Skeletal muscle tissue (tissue), 4 donors: ENCODE measurements around the gene DET1. TPM values are rescaled to one million over a fixed set of nuclear protein-coding genes. Genes with fewer than 3 reads are reported as not detected.

ENCODE experiments used
- H3K27ac ChIP-seq: one replicate; pipeline ENCODE4 v1.7.0; 2013; ENCODE audit warnings: mild to moderate bottlenecking, low read depth, low read length, inconsistent platforms
- H3K27me3 ChIP-seq, 3 donors: one replicate each; pipeline ENCODE4 v1.7.0; 2013; ENCODE audit warnings: low read length in 3 of 3; ENCODE audit not compliant: control insufficient read depth in 3 of 3, insufficient read depth in 3 of 3
- H3K36me3 ChIP-seq, 3 donors: one replicate each; pipeline ENCODE4 v1.7.0; 2013; ENCODE audit warnings: low read length in 3 of 3; ENCODE audit not compliant: control insufficient read depth in 3 of 3, insufficient read depth in 3 of 3
- H3K4me1 ChIP-seq, 3 donors: one replicate each; pipeline ENCODE4 v1.7.0; 2013; ENCODE audit warnings: low read length in 3 of 3, mild to moderate bottlenecking in 3 of 3; ENCODE audit not compliant: control insufficient read depth in 3 of 3, insufficient read depth in 3 of 3
- H3K4me3 ChIP-seq, 3 donors: one replicate each; pipeline ENCODE4 v1.7.0; 2013; ENCODE audit warnings: low read length in 3 of 3
- H3K9ac ChIP-seq, 3 donors: one replicate each; pipeline ENCODE4 v1.7.0; 2013; ENCODE audit warnings: low read length in 3 of 3, mild to moderate bottlenecking in 3 of 3, moderate library complexity in 2 of 3, low read depth in 1 of 3
- H3K9me3 ChIP-seq, 3 donors: one replicate each; pipeline ENCODE4 v1.7.0; 2013; ENCODE audit warnings: low read length in 3 of 3; ENCODE audit not compliant: control insufficient read depth in 3 of 3
- total RNA-seq: library from RNA; depleted of rRNA; stranded (reverse); fragments of >200 nt; gene quantifications from one replicate; pipeline ENCODE4 v1.2.3, GENCODE V29; 2014
- donor health status: Osteomylitis.

Gene DET1
- total RNA-seq, 1 donor from 2014 or later = 11.5 TPM

DNA sequence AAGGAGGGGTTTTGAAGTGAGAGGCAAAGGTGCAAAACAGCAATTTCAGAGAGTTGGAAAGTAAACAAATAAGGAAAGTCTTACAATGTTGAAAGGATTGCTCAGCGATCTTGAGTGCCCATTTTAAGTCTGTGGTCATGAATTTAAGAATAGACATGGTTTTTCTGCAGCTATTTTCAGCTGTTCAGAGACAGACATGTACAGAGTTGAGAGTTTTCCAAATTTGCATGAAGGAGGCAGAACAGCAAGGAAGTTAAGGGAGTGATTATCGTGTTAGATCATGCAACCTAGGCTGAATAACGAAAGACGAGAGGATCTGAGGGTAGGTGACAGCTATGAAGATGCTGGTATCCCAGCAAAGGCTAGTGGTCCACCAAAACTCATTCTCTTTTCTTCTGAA, 37.2 kb downstream of the DET1 start:
- Histone ChIP-seq H3K9me3 (no peaks in the 10 kb centered on the region), H3K4me1 (no peaks in the 10 kb centered on the region), H3K9ac (no peak overlapping the region), H3K27me3 (no peaks in the 10 kb centered on the region), H3K4me3 (no peak overlapping the region), H3K27ac (no peak overlapping the region), H3K36me3 (peaks cover 48 to 64% (median 56%) of the 10 kb centered on the region in 3 donors)

DNA sequence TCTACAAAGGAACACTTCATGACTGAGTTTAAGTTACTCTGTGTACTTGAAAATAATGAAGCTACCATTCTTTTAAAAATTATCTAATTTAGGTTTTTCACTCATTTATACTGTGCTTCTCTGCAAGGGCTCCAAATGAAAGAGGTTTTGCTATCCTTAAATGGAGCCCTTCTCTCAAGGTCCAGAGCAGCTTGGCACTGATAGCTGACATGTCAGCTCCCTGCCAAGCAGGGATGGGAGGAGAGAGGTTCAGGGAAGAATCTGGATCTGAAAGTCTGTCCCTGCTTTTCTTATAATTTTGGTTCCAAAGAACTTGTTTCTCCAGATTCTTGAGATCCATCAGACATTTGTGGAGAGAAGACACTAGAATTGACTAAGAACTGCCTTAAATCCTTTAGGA, 39.9 kb downstream of the DET1 start:
- H3K4me3 ChIP-seq = no peak overlapping the region
- peaks cover 39 to 66% (median 53%) of the 10 kb centered on the region in 3 donors for H3K36me3 ChIP-seq
- H3K27me3 ChIP-seq = no peaks in the 10 kb centered on the region
- no peak overlapping the region for H3K27ac ChIP-seq
- no peak overlapping the region for H3K9ac ChIP-seq
- H3K9me3 ChIP-seq = no peaks in the 10 kb centered on the region
- H3K4me1 ChIP-seq = no peaks in the 10 kb centered on the region

DNA sequence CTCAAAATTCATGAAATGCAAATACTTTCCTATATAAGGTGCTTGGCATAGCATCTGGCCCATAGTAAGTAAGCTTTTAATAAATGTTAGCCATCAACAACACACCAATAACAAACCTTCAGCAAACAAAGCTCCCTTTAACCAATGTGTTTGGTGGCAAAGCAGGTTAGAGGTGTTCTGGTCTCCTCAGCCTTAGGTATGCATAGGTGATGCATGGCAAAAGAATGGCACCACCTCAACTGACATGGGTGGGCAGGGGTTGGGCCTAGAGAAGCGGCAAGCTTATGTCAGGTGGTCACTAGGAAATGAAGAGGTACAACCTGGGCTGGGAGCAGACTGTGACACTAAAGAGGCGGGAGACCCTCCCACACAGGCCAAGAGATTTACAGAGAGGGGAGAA, 40.8 kb downstream of the DET1 start:
- Histone ChIP-seq H3K9me3 (no peaks in the 10 kb centered on the region), H3K27ac (no peak overlapping the region), H3K4me3 (no peak overlapping the region), H3K36me3 (peaks cover 34 to 58% (median 45%) of the 10 kb centered on the region in 3 donors), H3K27me3 (no peaks in the 10 kb centered on the region), H3K4me1 (no peaks in the 10 kb centered on the region), H3K9ac (no peak overlapping the region)

DNA sequence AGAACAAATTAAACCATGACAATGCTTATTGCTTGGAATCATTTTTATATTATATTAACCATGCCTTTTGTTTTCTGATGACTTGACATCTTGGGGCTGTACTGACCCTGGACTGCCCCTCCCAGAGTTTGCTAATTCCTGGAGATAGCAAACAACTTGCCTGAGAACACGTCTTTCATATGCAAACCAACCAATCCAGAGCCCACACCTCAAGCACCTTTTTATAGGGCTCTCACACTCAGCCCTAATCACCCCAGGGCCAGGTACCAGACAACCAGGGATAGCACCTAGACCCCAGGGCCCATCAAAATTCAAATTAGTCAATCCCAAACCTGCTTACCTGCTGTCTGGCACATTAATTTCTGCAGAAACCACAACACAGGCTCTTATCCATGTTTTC, 42.0 kb downstream of the DET1 start:
- no peak overlapping the region for H3K9ac ChIP-seq
- H3K4me1 ChIP-seq = no peaks in the 10 kb centered on the region
- peaks cover 25 to 48% (median 33%) of the 10 kb centered on the region in 3 donors for H3K36me3 ChIP-seq
- H3K9me3 ChIP-seq = no peaks in the 10 kb centered on the region
- H3K27ac ChIP-seq = no peak overlapping the region
- no peak overlapping the region for H3K4me3 ChIP-seq
- H3K27me3 ChIP-seq = no peaks in the 10 kb centered on the region

DNA sequence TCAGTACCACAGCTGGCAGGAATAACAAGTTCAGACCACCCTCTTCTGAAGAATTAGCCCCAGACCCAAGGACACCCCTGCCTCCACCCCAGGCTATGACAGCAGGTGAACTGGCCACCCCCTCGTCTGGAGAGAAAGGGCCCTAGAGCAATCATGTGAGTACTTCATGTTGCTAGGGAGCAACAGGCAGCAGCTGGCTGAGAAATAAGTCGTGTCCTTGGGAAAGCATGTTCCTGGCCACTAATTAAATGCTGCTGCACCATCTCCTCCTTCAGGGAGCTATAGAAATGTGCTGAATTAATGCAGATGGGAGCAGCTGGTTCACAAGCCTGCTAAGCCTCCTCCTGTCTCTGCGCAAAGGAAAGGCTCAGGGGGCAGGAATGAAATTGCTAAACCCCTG, 47.5 kb downstream of the DET1 start:
- Histone ChIP-seq H3K4me3 (no peak overlapping the region), H3K36me3 (peaks cover 16 to 20% (median 19%) of the 10 kb centered on the region in 3 donors), H3K4me1 (no peaks in the 10 kb centered on the region), H3K27me3 (no peaks in the 10 kb centered on the region), H3K9me3 (no peaks in the 10 kb centered on the region), H3K9ac (no peak overlapping the region), H3K27ac (no peak overlapping the region)

DNA sequence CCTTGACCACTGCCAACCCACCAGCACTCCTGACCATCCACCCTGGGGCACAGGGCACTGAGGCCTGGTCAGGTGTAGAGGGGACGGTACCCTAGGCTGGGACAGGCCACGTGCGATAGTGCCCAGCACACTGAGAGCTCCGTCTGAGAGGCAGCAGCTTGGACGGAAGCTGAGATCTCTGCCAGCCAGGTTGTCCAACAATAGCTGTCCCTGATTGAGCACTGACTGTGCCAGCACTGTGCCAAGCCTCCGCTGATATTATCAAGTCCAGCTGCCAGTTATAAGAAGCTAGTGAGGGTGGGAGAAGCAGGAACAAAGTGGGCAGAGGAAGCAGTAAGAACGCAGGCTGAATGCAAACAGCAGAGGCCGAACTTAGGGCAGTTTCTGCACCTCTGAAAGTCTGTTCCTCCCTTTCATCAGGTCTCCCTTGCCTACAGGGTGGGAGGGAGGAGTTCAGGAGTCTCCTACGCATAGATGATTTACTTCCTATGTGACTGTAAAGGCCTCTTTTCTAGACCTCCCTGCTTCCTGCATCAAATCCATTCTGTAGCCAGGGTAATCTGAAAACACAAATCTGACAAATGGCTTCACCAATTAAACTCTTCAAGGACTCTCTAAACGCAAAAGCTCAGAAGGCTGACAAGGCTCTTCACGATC, 49.2 kb downstream of the DET1 start:
- Histone ChIP-seq H3K9ac (no peak overlapping the region), H3K4me3 (no peak overlapping the region), H3K9me3 (no peaks in the 10 kb centered on the region), H3K4me1 (no peaks in the 10 kb centered on the region), H3K27me3 (no peaks in the 10 kb centered on the region), H3K36me3 (peaks cover 14 to 17% (median 14%) of the 10 kb centered on the region in 3 donors), H3K27ac (no peak overlapping the region)

DNA sequence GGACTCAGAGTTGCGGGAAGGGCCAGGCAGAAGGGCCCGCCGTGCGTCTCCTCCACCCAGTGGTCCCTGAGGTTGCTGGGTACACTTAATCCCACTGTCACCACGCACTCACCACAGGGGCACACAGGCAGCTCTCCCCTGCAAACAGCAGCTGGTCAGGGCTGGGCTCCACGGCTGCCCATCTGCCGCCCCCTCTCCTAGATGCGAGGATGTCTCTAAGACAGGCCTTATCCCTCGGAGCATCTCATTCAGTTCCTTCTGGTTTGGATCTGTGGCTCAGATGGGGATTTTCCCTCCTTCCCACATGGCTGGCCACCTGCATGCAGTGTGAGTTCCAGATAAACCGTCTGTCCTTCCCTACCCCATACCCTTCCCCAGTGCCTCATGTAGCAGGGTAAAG, 52.6 kb downstream of the DET1 start:
- no peak overlapping the region for H3K4me3 ChIP-seq
- H3K9me3 ChIP-seq = no peaks in the 10 kb centered on the region
- peaks cover 11 to 17% (median 13%) of the 10 kb centered on the region in 3 donors for H3K36me3 ChIP-seq
- H3K9ac ChIP-seq = no peak overlapping the region
- H3K27ac ChIP-seq = no peak overlapping the region
- H3K4me1 ChIP-seq = no peaks in the 10 kb centered on the region
- H3K27me3 ChIP-seq = no peaks in the 10 kb centered on the region

DNA sequence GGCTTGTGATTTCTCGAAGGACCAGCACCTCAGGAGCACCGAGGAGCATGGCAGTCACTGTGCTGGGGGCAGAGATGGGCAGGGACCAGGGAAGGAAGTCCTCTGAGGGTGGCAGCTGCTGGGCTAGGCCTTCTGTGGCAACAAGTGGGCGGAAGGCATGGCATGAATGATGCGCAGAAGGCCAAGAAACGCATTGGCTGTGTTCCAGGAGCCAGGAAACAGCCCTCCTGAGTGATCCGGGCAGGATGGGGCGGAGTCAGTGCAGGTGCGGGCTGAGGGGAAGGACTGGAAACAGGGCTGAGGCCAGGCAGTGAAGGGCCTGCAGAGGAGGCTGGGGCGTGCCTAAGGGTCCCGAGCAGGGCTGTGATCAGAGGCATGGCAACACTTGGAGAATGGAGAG, 55.3 kb downstream of the DET1 start:
- Histone ChIP-seq H3K4me3 (no peak overlapping the region), H3K9me3 (no peaks in the 10 kb centered on the region), H3K4me1 (no peaks in the 10 kb centered on the region), H3K27me3 (no peaks in the 10 kb centered on the region), H3K9ac (no peak overlapping the region), H3K27ac (no peak overlapping the region), H3K36me3 (peaks cover 7 to 9% (median 8%) of the 10 kb centered on the region in 3 donors)

DNA sequence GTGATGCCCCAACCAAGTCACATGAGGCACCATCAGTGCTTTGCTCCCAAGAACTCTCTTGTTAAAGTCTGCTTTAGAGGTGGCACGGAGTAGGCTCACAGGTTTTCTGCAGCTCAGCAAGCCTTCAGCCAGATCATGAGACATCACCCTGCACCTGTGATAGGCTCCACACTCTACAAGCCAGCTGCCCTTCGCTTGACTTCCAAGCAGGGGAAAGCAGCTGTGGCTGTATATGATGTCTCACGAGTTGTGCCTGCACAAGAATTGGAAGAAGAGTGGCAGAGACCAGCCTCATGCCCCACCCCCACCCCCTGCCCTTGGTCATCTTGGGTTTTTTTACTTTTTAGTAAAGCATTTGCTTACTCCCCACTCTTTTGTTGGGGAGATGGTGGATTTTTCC, 56.4 kb downstream of the DET1 start:
- Histone ChIP-seq H3K27me3 (no peaks in the 10 kb centered on the region), H3K36me3 (peaks cover 0 to 5% (median 4%) of the 10 kb centered on the region in 3 donors), H3K9me3 (no peaks in the 10 kb centered on the region), H3K27ac (no peak overlapping the region), H3K9ac (no peak overlapping the region), H3K4me1 (peaks cover 0 to 3% (median 0%) of the 10 kb centered on the region in 3 donors), H3K4me3 (no peak overlapping the region)

DNA sequence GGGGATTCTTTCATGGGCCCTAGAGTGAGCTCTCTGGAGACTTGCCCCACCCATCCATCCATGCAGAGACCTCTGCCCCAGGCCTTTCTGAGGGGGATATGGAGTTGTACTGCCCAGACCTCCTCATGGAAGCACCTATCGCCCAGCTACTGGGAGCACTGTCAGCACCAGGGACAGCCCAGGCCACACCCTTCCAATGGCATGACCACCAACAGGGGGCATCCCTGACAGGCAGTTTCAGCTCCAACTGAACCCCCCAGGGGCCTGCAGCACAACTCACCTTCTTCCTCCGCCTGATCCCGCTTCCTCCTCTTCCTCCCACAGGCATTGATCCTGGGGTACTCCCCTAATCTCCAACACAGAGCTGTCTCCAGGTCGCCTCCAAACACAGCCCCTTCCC, 57.2 kb downstream of the DET1 start:
- H3K36me3 ChIP-seq = peaks cover 0 to 6% (median 5%) of the 10 kb centered on the region in 3 donors
- H3K4me1 ChIP-seq = peaks cover 0 to 8% (median 6%) of the 10 kb centered on the region in 3 donors
- no peaks in the 10 kb centered on the region for H3K27me3 ChIP-seq
- no peak overlapping the region for H3K9ac ChIP-seq
- H3K27ac ChIP-seq = no peak overlapping the region
- H3K4me3 ChIP-seq = no peak overlapping the region
- H3K9me3 ChIP-seq = no peaks in the 10 kb centered on the region
